ENCODE measurements around the gene PRKCA. TPM values are rescaled to one million over a fixed set of nuclear protein-coding genes. Genes with fewer than 3 reads are reported as not detected.
A peak's percentile ranks its signal among the peaks of the same experiment; 100 is the strongest.

Gene PRKCA
- total RNA-seq, 4 donors from 2014 or later = 9.8 to 25.6 (median 12.2) TPM

DNA sequence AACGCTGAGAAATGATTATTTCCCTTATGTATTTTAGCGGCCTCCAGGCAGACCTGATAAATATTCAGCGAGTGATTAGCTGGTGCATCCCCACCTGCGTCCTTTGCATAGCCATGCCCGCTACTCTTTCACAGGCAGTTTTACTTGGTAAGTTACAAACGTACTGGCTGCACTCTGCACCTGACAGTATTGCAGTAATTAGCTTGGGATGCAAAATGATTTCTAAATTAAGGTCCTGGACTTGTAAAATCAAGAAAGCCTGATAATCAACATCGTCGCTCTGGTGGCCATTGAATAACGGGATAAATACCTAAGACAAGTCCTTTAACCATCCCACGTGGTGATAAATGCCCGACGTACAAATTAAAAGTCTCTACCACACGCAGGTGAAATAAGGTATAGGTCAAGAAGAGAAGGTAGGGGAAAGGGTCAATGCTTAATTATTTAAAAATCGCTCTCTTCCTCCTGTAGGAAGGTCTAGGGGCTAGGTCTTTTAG is 998 bp upstream of the PRKCA start:
- TF ChIP-seq, protein P1, sequence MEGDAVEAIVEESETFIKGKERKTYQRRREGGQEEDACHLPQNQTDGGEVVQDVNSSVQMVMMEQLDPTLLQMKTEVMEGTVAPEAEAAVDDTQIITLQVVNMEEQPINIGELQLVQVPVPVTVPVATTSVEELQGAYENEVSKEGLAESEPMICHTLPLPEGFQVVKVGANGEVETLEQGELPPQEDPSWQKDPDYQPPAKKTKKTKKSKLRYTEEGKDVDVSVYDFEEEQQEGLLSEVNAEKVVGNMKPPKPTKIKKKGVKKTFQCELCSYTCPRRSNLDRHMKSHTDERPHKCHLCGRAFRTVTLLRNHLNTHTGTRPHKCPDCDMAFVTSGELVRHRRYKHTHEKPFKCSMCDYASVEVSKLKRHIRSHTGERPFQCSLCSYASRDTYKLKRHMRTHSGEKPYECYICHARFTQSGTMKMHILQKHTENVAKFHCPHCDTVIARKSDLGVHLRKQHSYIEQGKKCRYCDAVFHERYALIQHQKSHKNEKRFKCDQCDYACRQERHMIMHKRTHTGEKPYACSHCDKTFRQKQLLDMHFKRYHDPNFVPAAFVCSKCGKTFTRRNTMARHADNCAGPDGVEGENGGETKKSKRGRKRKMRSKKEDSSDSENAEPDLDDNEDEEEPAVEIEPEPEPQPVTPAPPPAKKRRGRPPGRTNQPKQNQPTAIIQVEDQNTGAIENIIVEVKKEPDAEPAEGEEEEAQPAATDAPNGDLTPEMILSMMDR (IDR thresholded peaks at IDR 0.05) = no peak
- TF ChIP-seq POLR2AphosphoS5 (IDR thresholded peaks at IDR 0.05) = no peak
- TF ChIP-seq EP300 (IDR thresholded peaks at IDR 0.05) = no peak
- TF ChIP-seq POLR2A (IDR thresholded peaks at IDR 0.05) = no peak
- Histone ChIP-seq H3K27ac (no peak overlapping the region), H3K4me3 (peak overlapping the region; percentile 96), H3K4me1 (peaks cover 17% of the 10 kb centered on the region), H3K27me3 (no peaks in the 10 kb centered on the region), H3K9me3 (no peaks in the 10 kb centered on the region), H3K36me3 (no peaks in the 10 kb centered on the region)
- no peak for DNase-seq (ENCODE audit: low spot score in 2 of 2)
- WGBS = 39% methylated on average over 14 of the region's 14 CpGs

DNA sequence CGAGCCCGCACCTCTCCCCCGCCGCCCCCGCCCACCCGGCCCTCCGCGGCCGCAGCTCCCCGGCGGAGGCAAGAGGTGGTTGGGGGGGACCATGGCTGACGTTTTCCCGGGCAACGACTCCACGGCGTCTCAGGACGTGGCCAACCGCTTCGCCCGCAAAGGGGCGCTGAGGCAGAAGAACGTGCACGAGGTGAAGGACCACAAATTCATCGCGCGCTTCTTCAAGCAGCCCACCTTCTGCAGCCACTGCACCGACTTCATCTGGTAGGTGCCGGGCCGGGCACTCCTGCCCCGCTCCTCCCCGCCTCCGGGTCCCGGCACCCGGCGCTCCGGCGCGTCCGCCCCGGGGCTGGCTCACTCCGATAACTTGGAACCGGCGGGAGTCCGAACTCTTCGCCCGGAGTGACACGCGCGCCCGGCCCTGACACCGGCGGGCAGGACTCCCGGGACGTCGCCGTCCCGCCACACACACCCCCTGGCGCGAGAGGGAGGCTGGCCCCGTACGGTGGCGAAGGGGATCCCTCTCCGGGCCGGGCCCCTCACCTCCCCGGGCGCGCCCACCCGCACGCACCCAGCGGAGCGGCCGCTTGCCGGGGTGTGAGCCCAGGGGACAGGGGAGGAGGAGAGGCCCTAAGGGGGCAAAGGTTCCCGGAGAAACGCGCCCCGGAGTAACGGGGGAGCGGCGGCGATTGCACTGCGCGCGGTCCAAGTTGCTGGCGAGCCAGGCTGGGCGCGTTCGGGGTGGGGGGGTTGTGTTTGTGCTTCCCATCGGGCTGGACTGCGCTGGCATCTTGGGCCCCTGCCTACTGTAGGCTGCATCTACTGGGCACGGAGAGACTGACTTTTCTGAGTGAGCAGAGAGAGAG is 581 bp downstream of the PRKCA start:
- H3K4me1 ChIP-seq = peaks cover 17% of the 10 kb centered on the region
- no peaks in the 10 kb centered on the region for H3K9me3 ChIP-seq
- TF ChIP-seq POLR2A (IDR thresholded peaks at IDR 0.05) = no peak
- TF ChIP-seq, protein P1 (IDR thresholded peaks at IDR 0.05) = no peak
- no peak for TF ChIP-seq POLR2AphosphoS5 (IDR thresholded peaks at IDR 0.05)
- no peak for TF ChIP-seq EP300 (IDR thresholded peaks at IDR 0.05)
- peak in 1 of 2 donors; percentile 68 for DNase-seq (ENCODE audit: low spot score in 2 of 2)
- H3K27me3 ChIP-seq = no peaks in the 10 kb centered on the region
- H3K27ac ChIP-seq = peak overlapping the region; percentile 45
- peak overlapping the region; percentile 96 for H3K4me3 ChIP-seq
- no peaks in the 10 kb centered on the region for H3K36me3 ChIP-seq
- 0% methylated on average over 6 of the region's 91 CpGs for WGBS

DNA sequence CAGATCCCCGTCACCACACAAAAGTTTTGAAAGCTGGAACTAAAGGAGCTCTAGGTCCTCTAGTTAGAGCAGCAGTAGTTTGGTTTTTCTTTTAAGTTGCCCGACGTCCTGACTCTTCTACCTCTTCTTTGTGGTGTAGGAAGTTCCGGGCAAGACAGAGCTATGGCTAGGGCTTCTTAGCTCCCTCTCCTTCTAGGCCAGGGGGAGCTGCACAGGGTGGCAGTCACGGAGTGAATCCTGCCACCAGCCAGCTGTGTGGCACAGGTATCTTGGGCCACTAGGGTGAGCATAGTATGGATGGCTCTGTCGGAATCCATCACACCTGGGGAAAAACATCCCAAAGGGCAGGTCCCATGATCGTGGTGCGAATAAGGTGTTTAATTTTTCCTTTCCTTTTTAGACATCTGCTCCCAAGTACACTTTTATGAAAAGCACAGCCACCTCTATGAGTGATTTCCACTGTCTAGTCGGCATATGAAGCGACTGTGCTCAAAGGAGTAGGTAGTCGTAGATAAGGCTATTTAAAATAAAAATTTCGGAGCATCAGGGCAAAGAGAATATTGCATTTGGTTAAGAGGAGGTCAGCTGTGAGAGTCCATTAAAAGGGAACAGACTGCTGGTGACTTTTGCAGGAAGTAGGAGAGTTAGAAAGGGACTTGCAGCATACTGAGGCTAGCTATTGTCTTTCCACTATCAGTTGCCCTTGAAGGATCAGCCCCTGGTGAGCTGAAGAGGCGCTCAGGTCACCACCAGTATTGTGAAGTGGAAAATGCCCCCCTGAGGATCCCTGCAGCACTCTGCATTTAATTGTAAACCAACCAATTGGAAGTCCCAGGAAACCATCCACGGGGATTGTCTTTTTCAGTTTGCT is 2.1 kb downstream of the PRKCA start:
- no peak overlapping the region for H3K27ac ChIP-seq
- peak overlapping the region; percentile 96 for H3K4me3 ChIP-seq
- DNase-seq (ENCODE audit: low spot score in 2 of 2) = no peak
- no peaks in the 10 kb centered on the region for H3K9me3 ChIP-seq
- no peak for TF ChIP-seq POLR2A (IDR thresholded peaks at IDR 0.05)
- no peak for TF ChIP-seq POLR2AphosphoS5 (IDR thresholded peaks at IDR 0.05)
- TF ChIP-seq, protein P1 (IDR thresholded peaks at IDR 0.05) = no peak
- H3K36me3 ChIP-seq = no peaks in the 10 kb centered on the region
- peaks cover 17% of the 10 kb centered on the region for H3K4me1 ChIP-seq
- 78% methylated on average over 14 of the region's 14 CpGs for WGBS
- no peaks in the 10 kb centered on the region for H3K27me3 ChIP-seq

DNA sequence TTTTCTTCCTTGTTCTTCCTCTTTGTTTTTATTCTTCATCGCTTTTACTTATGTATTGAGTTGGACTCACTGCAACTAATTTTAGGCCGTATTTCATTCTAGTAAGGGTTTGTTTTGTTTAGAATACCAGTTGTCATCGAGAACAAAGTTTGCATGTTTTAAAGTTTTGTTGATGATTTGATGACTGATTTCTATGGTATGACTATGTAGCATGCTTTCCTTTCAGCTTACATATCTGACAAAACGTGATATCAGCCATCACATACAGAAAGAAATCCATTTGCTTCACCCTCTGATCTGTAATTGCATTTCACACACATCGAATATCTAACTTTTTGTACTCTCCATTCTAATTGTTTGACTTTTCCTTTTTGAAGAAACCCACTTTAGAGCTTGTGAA is 4.0 kb downstream of the PRKCA start:
- no peak for TF ChIP-seq EP300 (IDR thresholded peaks at IDR 0.05)
- no peak for TF ChIP-seq POLR2AphosphoS5 (IDR thresholded peaks at IDR 0.05)
- TF ChIP-seq, protein P1 (IDR thresholded peaks at IDR 0.05) = no peak
- TF ChIP-seq POLR2A (IDR thresholded peaks at IDR 0.05) = no peak
- Histone ChIP-seq H3K27ac (no peak overlapping the region), H3K36me3 (no peaks in the 10 kb centered on the region), H3K4me1 (peaks cover 14% of the 10 kb centered on the region), H3K9me3 (no peaks in the 10 kb centered on the region), H3K27me3 (no peaks in the 10 kb centered on the region), H3K4me3 (no peak overlapping the region)
- DNase-seq (ENCODE audit: low spot score in 2 of 2) = no peak
- WGBS = 75% methylated on average over 5 of the region's 5 CpGs

DNA sequence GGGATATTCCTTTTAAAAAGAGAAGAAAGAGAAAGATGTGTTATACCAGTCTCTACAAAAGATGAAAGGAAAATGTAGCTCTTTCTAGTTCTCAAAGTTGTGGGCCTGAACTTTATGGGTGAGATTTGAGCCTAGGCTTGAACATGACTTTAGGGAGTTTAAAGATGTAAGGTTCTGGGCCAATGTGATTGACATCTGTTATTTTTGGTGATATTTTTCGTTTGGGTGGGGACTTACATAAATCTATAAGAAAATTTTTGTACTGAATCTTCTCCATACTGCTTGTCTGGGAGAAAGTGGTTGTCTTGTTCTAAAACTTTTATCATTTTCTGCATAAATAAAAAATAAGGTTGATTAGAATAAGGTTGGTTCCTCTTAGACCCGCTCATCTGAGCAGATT is 4.8 kb downstream of the PRKCA start:
- H3K4me1 ChIP-seq = peaks cover 9% of the 10 kb centered on the region
- no peak overlapping the region for H3K4me3 ChIP-seq
- WGBS = 87% methylated on average over 2 of the region's 2 CpGs

More for the DNA sequence above, 4.8 kb downstream of the PRKCA start:
- Histone ChIP-seq H3K9me3 (no peaks in the 10 kb centered on the region), H3K36me3 (no peaks in the 10 kb centered on the region), H3K27me3 (no peaks in the 10 kb centered on the region), H3K27ac (no peak overlapping the region)
- TF ChIP-seq, protein P1 (IDR thresholded peaks at IDR 0.05) = no peak
- no peak for TF ChIP-seq POLR2A (IDR thresholded peaks at IDR 0.05)
- no peak for TF ChIP-seq EP300 (IDR thresholded peaks at IDR 0.05)
- TF ChIP-seq POLR2AphosphoS5 (IDR thresholded peaks at IDR 0.05) = no peak
- no peak for DNase-seq (ENCODE audit: low spot score in 2 of 2)

All from suprapubic skin (tissue), 4 donors.